Measurements from ENCODE around the gene FLT4. TPM values are rescaled to one million over a fixed set of nuclear protein-coding genes. Genes with fewer than 3 reads are reported as not detected.

FLT4 gene
- polyA plus RNA-seq, 3 donors = not detected

DNA sequence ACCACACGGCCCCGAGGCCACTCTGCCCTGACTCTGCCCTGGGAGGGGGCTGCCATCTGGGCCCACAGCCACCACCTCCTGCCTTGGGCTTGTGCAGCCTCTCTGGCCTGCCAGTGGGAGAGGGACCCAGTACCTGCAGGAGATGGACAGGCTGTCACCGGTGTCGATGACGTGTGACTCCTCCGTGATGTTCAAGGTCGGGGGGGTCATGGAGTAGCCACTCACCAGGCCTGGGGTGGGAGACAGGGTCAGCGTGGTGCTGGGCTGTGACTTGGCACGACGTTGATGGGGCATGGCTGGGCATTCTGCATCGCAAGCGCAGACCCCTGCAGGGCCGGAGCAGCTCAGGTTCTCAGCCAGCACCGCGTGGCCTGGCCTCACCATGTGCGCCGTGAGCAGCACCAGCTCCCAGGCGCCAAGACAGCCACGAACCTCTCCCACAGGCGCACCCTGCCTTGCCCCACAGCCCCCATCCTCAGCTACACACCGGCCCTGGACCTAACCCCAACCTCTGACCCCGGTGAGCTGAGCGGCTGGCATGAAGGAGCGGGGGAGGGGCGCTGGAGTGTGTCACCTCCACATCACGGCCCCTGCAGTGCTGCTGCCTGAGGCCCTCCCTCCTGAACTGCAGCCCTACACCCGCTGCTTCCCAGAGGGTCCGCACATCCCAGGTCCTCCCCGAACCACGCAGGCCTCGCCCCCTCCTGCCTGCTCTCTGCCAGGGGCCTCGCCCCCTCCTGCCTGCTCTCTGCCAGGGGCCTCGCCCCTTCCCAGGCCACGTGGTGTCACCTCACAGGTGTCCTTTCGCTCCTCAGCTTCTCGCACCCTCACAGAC lies 17.6 kb downstream of the FLT4 start:
- TF ChIP-seq, protein P1, sequence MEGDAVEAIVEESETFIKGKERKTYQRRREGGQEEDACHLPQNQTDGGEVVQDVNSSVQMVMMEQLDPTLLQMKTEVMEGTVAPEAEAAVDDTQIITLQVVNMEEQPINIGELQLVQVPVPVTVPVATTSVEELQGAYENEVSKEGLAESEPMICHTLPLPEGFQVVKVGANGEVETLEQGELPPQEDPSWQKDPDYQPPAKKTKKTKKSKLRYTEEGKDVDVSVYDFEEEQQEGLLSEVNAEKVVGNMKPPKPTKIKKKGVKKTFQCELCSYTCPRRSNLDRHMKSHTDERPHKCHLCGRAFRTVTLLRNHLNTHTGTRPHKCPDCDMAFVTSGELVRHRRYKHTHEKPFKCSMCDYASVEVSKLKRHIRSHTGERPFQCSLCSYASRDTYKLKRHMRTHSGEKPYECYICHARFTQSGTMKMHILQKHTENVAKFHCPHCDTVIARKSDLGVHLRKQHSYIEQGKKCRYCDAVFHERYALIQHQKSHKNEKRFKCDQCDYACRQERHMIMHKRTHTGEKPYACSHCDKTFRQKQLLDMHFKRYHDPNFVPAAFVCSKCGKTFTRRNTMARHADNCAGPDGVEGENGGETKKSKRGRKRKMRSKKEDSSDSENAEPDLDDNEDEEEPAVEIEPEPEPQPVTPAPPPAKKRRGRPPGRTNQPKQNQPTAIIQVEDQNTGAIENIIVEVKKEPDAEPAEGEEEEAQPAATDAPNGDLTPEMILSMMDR (IDR thresholded peaks at IDR 0.05) = no peak

DNA sequence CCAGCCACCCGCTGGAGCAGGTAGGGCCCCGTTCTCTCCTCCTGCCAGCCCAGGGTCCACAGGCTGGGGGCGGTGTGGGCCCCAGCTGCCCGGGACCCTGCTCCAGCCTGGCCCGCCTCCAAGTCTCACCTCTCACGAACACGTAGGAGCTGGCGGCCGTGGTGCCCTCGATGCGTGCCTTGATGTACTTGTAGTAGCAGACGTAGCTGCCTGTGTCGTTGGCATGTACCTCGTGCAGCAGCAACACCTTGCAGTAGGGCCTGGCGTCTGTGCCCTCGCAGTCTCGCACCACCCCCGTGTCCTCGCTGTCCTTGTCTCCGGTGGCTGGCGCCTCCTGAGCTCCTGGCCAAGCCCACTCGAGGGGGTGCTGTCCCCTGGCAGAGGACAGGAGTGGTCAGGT lies 19.0 kb downstream of the FLT4 start:
- no peaks in the 10 kb centered on the region for H3K4me1 ChIP-seq (ENCODE audit: control insufficient read depth in 1 of 2, insufficient read depth in 2 of 2, low read length in 2 of 2)
- no peaks in the 10 kb centered on the region for H3K27me3 ChIP-seq (ENCODE audit: control insufficient read depth in 2 of 2, insufficient read depth in 2 of 2, low read length in 2 of 2)
- no peak overlapping the region for H3K4me3 ChIP-seq (replicated peaks in 1 of 3; ENCODE audit: low read depth in 2 of 3, low read length in 3 of 3)
- Mint-ChIP-seq H3K27ac (no peak overlapping the region), H3K27me3 (ENCODE audit: low read depth in 3 of 3) (peaks cover 3 to 6% (median 4%) of the 10 kb centered on the region in 3 donors), H3K9me3 (no peaks in the 10 kb centered on the region), H3K36me3 (no peaks in the 10 kb centered on the region), H3K4me1 (no peaks in the 10 kb centered on the region), H3K4me3 (no peak overlapping the region)
- TF ChIP-seq, protein P1 (IDR thresholded peaks at IDR 0.05) = no peak
- H4K20me1 ChIP-seq (ENCODE audit: insufficient read depth, low read length) = no peaks in the 10 kb centered on the region
- no peak for DNase-seq
- no peak overlapping the region for H3K27ac ChIP-seq (ENCODE audit: low read depth in 1 of 2, low read length in 2 of 2)
- WGBS (ENCODE audit: insufficient coverage) = 94% methylated on average over 22 of the region's 22 CpGs
- no peak overlapping the region for H3K4me2 ChIP-seq (replicated peaks; ENCODE audit: extremely low read depth, low read length, poor library complexity, severe bottlenecking)
- intact Hi-C loops (cut with micrococcal nuclease) = no loop called here
- no peaks in the 10 kb centered on the region for H3K79me2 ChIP-seq (ENCODE audit: insufficient read depth, low read length)
- no peak overlapping the region for H2AFZ ChIP-seq (ENCODE audit: insufficient read depth, low read depth, low read length, poor library complexity, severe bottlenecking)
- no peaks in the 10 kb centered on the region for H3K36me3 ChIP-seq (replicated peaks in 1 of 2; ENCODE audit: control insufficient read depth in 1 of 2, insufficient read depth in 2 of 2, low read length in 2 of 2)
- no peak overlapping the region for H3K9ac ChIP-seq (ENCODE audit: insufficient read depth, low read length, poor library complexity, severe bottlenecking)
- no peaks in the 10 kb centered on the region for H3K9me3 ChIP-seq (replicated peaks in 1 of 2; ENCODE audit: control insufficient read depth in 1 of 2, insufficient read depth in 1 of 2, low read length in 2 of 2)

More for the DNA sequence above, 17.6 kb downstream of the FLT4 start:
- Mint-ChIP-seq H3K4me3 (no peak overlapping the region), H3K4me1 (no peaks in the 10 kb centered on the region), H3K27me3 (ENCODE audit: low read depth in 3 of 3) (peaks cover 1 to 7% (median 5%) of the 10 kb centered on the region in 3 donors), H3K9me3 (peaks cover 0 to 3% (median 0%) of the 10 kb centered on the region in 7 donors), H3K27ac (no peak overlapping the region), H3K36me3 (no peaks in the 10 kb centered on the region)
- H3K9me3 ChIP-seq (replicated peaks in 1 of 2; ENCODE audit: control insufficient read depth in 1 of 2, insufficient read depth in 1 of 2, low read length in 2 of 2) = no peaks in the 10 kb centered on the region
- H3K9ac ChIP-seq (ENCODE audit: insufficient read depth, low read length, poor library complexity, severe bottlenecking) = no peak overlapping the region
- WGBS (ENCODE audit: insufficient coverage) = 92% methylated on average over 34 of the region's 36 CpGs
- no peaks in the 10 kb centered on the region for H3K27me3 ChIP-seq (ENCODE audit: control insufficient read depth in 2 of 2, insufficient read depth in 2 of 2, low read length in 2 of 2)
- no peaks in the 10 kb centered on the region for H3K79me2 ChIP-seq (ENCODE audit: insufficient read depth, low read length)
- no peak overlapping the region for H2AFZ ChIP-seq (ENCODE audit: insufficient read depth, low read depth, low read length, poor library complexity, severe bottlenecking)
- no peak overlapping the region for H3K4me3 ChIP-seq (replicated peaks in 1 of 3; ENCODE audit: low read depth in 2 of 3, low read length in 3 of 3)
- intact Hi-C loops (cut with micrococcal nuclease) = no loop called here
- no peaks in the 10 kb centered on the region for H3K36me3 ChIP-seq (replicated peaks in 1 of 2; ENCODE audit: control insufficient read depth in 1 of 2, insufficient read depth in 2 of 2, low read length in 2 of 2)
- no peaks in the 10 kb centered on the region for H3K4me1 ChIP-seq (ENCODE audit: control insufficient read depth in 1 of 2, insufficient read depth in 2 of 2, low read length in 2 of 2)
- no peak overlapping the region for H3K4me2 ChIP-seq (replicated peaks; ENCODE audit: extremely low read depth, low read length, poor library complexity, severe bottlenecking)
- no peak for DNase-seq
- H4K20me1 ChIP-seq (ENCODE audit: insufficient read depth, low read length) = no peaks in the 10 kb centered on the region
- H3K27ac ChIP-seq (ENCODE audit: low read depth in 1 of 2, low read length in 2 of 2) = no peak overlapping the region

All from CD14-positive monocyte (primary cell).